GM19240 (cell line): ENCODE results near the gene ARSI.

Experiments used
- DNase-seq: peaks from one replicate; pipeline ENCODE4 v3.0.0; 2011; ENCODE audit warnings: low spot score; ENCODE audit not compliant: insufficient read length

The ARSI gene

GRCh38 chr5:150302301-150303069, at the start of gene ARSI:
Gene ARSI (minus strand): TSS chr5:150302905. CDS start chr5:150302373, 532 bp downstream.
- DNase-seq = no peak

- peak; percentile 73 for DNase-seq
Measured at GRCh38 chr5:150350524-150351344, 48.0 kb upstream of the ARSI start.

GRCh38 chr5:150349681-150350275, 47.1 kb upstream of the ARSI start:
- no peak for DNase-seq

- DNase-seq = no peak
Measured at GRCh38 chr5:150347451-150347850, 44.7 kb upstream of the ARSI start.

- DNase-seq = no peak
Measured at GRCh38 chr5:150347003-150347402, 44.3 kb upstream of the ARSI start.

- no peak for DNase-seq
Measured at GRCh38 chr5:150346592-150346991, 43.9 kb upstream of the ARSI start.

- DNase-seq = no peak
Measured at GRCh38 chr5:150345716-150346115, 43.0 kb upstream of the ARSI start.

GRCh38 chr5:150343994-150344631, 41.4 kb upstream of the ARSI start:
- DNase-seq = no peak

GRCh38 chr5:150342583-150342982, 39.9 kb upstream of the ARSI start:
- DNase-seq = no peak

- DNase-seq = no peak
Measured at GRCh38 chr5:150341989-150342388, 39.3 kb upstream of the ARSI start.

GRCh38 chr5:150341331-150341730, 38.6 kb upstream of the ARSI start:
- DNase-seq = no peak

GRCh38 chr5:150340614-150341255, 38.0 kb upstream of the ARSI start:
- DNase-seq = no peak

- DNase-seq = no peak
Measured at GRCh38 chr5:150339841-150340240, 37.1 kb upstream of the ARSI start.

- DNase-seq = no peak
Measured at GRCh38 chr5:150339165-150339564, 36.5 kb upstream of the ARSI start.

- no peak for DNase-seq
Measured at GRCh38 chr5:150338546-150338945, 35.8 kb upstream of the ARSI start.

- no peak for DNase-seq
Measured at GRCh38 chr5:150335778-150336177, 33.1 kb upstream of the ARSI start.

GRCh38 chr5:150333400-150333799, 30.7 kb upstream of the ARSI start:
- DNase-seq = no peak

- no peak for DNase-seq
Measured at GRCh38 chr5:150329881-150330876, 27.5 kb upstream of the ARSI start.

GRCh38 chr5:150329038-150329437, 26.3 kb upstream of the ARSI start:
- DNase-seq = no peak

- DNase-seq = no peak
Measured at GRCh38 chr5:150328515-150328914, 25.8 kb upstream of the ARSI start.
